Measurements from ENCODE around the gene PSMA2.
"Not testable (repeated sequence)": the region's sequence is repeated elsewhere in the genome, so short reads cannot be mapped to it uniquely, and the experiment has no call there.

Gene PSMA2

DNA sequence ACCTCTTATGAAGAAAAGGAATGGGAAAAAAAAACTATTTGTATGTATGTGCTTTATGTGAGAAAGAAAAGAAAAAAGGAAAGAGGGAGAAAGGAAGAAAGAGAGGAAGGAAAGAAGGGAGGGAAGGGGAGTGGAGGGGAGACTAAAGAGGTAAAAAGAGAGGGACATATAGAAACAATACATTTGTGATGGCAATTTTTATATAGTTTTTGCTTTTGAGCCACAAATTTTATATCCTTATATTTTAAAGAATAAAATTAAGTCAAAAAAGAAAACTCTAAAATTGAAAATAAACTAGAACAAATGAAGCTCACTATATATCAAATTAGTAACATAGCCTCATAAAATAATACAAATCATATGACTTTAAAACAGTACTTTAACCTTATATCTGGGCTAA is 31.1 kb downstream of the PSMA2 start:
- DNase-seq = no peak

GRCh38 chr7:42893346-42894240 is 38.4 kb downstream of the PSMA2 start:
- no peak for DNase-seq

DNA sequence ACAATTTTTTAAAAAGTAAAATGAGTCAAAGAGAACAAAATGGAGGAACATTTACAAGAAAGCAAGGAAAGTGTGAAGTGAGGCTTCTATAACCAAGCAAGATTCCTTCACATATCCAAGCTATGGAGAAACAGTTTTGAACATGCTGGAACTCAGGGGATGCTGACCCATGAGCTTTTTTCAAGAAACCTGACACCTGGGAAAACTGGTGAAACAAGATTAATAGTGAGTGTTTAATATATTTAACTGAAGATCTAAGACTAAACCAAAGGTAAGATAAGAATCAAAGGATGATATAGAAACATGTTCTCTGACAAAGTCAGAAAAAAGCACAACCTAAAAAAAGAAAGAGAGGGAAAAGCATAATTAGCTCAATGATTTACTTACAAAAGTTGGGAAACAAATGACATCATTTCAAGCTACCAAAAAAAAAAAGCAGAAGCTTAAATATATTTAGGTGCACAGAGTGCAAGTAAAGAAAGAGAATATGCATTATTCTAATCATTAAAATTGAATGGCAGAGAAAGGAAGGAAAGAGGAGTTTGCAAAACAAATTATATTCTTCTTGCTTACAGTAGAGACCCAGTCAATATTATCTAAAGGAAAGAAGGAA is 45.0 kb downstream of the PSMA2 start:
- no peak for DNase-seq

DNA sequence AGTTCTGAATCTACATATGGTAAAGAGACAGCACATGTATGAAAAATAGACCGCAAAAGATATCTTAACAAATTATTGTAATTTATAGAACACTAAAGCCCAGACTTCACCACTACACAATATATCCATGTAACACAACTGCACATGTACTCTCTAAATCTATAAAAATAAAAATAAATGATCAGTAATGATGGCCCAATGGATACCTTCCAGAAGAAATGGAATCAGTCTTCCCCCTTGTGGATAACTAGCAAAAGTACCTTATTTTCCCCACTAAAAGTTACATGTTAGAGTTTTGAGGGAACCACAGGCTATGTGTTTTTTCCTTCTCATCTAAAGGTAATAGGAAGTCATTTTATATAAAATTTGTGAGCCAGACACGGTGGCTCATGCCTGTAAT is 45.8 kb downstream of the PSMA2 start:
- no peak for DNase-seq

GRCh38 chr7:42885183-42885582 is 46.8 kb downstream of the PSMA2 start:
- DNase-seq = not testable (repeated sequence)

DNA sequence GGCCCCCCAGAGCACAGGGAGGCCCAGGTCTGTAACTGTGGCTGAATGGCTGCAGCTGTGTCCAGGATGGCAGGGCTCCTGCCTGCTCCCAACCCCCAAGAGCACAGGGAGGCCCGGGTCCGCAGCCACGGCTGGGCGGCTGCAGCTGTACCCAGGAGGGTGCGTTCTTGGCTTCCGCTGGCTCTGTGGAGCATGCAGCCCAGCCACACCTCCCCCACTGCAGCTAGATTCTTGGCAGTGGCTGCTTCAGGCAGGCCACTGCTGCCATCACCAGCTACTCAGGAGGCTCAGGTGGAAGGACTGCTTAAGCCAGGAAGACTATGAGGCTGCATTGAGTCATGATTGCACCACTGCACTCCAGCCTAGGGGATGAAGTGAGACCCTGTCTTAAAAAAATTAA is 48.0 kb downstream of the PSMA2 start:
- DNase-seq = no peak

DNA sequence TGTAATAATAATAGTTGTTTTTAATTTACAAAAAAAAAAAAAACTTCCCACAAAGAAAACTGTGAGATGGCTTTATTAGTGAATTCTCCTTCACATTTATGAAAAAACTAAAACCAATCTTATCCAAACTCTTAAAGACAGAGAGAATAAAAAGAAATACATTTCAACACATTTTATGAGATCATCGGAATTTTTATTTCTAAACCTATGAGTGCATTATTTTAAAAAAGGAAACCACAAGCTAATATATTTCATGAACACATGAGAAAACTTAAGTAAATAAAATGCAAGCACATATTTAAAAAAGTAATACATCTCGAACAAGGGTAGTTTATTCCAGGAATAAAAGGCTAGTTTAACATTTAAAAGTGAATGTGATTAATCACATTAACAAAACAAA is 51.6 kb downstream of the PSMA2 start:
- DNase-seq = no peak

DNA sequence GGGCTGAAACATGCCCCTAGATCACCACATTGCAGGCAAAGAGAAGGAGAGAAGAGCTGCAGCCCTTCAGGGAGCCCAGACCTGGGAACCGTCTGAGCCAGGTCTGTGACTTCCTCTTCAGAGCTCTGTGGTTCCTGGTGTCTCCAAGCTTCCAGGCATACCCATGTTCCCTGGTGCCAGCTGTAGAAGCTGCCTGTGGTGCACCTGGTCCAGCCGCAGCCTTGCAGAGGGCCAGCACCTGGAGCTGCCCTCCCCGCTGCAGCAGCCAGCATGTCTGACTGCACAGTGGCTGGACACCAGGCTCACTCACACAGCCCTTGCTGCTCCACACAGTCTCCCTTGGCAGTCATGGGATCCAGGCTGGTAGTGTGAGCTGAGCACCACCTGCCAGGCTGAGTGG is 53.7 kb downstream of the PSMA2 start:
- no peak for DNase-seq

GRCh38 chr7:42877862-42878261 is 54.1 kb downstream of the PSMA2 start:
- no peak for DNase-seq

DNA sequence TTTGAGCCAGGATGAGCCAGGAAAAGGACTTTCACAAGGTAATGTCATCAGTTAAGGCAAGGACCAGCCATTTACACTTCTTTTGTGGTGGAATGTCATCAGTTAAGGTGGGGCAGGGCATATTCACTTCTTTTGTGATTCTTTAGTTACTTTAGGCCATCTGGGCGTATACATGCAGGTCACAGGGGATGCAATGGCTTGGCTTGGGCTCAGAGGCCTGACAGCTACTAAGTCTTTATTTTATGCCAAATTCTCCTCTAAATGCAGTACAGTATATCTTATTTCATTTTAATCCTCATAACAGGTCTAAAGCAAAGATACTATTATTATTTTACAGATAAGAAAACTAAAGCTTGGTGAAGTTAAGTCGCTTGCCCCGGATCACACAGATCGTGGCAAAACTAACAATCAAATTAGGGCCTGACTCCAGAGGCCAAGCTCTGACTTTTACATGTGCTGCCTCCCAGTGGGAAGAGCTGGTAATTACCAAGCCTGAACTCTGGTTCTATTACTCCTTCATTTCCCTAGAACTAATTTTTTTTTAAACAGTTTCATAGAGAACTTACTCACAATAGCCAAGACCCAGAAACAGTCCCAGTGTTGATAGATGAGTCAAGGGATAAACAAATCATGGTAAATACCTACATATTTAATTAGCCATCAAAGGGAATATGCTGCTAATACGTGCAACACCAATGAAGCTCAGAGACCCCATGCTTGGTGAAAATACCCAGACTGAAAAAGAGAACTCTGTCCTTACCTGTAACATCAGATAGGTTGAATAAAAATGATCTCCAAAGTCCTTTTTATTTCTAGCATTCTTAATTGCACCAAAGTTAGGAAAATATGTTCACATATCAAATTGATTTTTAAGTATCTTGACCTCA is 55.5 kb downstream of the PSMA2 start:
- peak in 2 of 4 experiments; percentile 23 to 56 for DNase-seq

GRCh38 chr7:42869131-42870020 is 62.6 kb downstream of the PSMA2 start:
- DNase-seq = peak in 1 of 4 experiments; percentile 5

- no peak for DNase-seq
Observed at GRCh38 chr7:42868480-42868879, 63.5 kb downstream of the PSMA2 start.
